LNCaP clone FGC (cell line): Measurements from ENCODE around the gene C2CD5.

Source experiments
- DNase-seq: peaks from one replicate; pipeline ENCODE4 v3.0.0-alpha.2; 2011; ENCODE audit warnings: low read depth
- H3K4me3 ChIP-seq: 2 replicates; pipeline ENCODE4 v1.5.1; 2011; ENCODE audit warnings: mild to moderate bottlenecking, low read depth, low read length, control low read depth
- TF ChIP-seq, protein P1 (sequence below): IDR thresholded peaks from 2 replicates; pipeline ENCODE4 v1.5.1; 2012; ENCODE audit warnings: mild to moderate bottlenecking; ENCODE audit not compliant: control insufficient read depth, insufficient read depth; ENCODE audit errors: extremely low read depth

The C2CD5 gene, protein sequence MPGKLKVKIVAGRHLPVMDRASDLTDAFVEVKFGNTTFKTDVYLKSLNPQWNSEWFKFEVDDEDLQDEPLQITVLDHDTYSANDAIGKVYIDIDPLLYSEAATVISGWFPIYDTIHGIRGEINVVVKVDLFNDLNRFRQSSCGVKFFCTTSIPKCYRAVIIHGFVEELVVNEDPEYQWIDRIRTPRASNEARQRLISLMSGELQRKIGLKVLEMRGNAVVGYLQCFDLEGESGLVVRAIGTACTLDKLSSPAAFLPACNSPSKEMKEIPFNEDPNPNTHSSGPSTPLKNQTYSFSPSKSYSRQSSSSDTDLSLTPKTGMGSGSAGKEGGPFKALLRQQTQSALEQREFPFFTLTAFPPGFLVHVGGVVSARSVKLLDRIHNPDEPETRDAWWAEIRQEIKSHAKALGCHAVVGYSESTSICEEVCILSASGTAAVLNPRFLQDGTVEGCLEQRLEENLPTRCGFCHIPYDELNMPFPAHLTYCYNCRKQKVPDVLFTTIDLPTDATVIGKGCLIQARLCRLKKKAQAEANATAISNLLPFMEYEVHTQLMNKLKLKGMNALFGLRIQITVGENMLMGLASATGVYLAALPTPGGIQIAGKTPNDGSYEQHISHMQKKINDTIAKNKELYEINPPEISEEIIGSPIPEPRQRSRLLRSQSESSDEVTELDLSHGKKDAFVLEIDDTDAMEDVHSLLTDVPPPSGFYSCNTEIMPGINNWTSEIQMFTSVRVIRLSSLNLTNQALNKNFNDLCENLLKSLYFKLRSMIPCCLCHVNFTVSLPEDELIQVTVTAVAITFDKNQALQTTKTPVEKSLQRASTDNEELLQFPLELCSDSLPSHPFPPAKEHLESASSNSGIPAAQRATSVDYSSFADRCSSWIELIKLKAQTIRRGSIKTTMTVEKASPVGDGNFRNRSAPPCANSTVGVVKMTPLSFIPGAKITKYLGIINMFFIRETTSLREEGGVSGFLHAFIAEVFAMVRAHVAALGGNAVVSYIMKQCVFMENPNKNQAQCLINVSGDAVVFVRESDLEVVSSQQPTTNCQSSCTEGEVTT

DNA sequence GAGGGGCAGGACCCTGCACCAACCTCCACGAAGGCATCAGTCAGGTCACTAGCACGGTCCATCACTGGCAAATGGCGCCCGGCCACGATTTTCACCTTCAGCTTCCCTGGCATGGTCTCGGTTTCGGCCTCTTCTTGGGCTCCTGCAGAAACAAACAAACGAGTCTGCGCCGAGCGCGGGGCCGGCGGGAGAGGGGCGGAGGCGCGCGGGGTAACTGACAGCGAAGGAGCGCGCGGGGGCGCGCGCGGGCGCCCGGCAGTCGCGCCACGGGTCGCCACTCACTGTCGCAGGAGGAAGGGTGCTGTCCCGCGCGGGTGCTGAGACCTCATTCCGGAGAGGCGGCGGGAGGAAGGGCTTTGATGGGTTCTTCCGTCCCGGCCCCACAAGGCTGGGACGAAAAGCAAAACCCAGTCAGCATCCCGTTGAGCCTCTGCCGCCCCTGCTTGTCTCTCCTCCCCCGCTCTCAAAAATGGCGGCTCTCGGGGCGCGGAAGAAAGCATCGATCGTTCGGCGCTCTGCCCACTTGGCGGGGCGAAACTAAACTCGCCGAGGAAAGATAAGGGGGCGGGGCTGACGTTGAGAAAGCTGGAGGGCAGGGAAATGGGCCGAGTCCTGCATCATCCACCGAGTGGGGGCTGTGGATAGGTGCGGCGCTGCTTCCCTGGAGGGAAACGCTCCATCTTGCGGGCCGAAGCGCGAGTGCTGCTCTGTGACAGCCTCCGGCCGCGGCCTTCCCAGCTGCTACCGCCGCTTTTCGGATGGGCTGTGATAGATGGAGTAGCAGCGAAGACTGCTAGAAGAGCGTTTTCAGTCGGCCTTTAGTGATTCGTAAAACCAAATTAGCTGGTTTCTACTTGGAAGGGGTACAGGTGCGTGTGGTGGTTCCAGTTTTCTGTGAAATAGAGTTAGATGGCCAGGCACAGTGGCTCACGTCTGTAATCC is at the start of gene C2CD5:
TSS of gene C2CD5 (minus strand) at position 505 of the 942 bp plus-strand sequence. CDS start at position 113, 392 bp downstream.
- H3K4me3 ChIP-seq, result peak within 1 kb of the TSS; percentile 84
- DNase-seq, result peak; percentile 95
- TF ChIP-seq, protein P1, sequence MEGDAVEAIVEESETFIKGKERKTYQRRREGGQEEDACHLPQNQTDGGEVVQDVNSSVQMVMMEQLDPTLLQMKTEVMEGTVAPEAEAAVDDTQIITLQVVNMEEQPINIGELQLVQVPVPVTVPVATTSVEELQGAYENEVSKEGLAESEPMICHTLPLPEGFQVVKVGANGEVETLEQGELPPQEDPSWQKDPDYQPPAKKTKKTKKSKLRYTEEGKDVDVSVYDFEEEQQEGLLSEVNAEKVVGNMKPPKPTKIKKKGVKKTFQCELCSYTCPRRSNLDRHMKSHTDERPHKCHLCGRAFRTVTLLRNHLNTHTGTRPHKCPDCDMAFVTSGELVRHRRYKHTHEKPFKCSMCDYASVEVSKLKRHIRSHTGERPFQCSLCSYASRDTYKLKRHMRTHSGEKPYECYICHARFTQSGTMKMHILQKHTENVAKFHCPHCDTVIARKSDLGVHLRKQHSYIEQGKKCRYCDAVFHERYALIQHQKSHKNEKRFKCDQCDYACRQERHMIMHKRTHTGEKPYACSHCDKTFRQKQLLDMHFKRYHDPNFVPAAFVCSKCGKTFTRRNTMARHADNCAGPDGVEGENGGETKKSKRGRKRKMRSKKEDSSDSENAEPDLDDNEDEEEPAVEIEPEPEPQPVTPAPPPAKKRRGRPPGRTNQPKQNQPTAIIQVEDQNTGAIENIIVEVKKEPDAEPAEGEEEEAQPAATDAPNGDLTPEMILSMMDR, result peak; percentile 40

DNA sequence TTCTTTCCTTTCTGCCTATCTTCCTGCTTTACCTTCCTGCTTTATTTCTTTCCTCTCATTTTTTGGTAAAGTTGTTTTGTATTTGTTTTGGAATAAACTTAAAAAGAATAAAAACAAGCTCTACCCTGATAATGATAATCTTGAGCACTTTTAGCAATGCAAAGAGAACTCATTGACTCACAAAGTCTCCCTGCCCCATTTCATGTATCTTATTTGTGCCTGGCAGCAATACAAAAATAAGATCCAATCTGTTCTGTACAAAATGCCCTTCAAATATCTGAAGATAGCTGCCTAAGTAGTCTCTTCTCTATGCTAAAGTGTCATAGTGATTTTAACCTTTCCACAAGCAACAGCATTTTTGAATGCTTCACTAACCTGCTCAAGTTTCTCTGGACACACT is 49.5 kb upstream of the C2CD5 start:
- TF ChIP-seq, protein P1, result no peak
- DNase-seq, result no peak
- H3K4me3 ChIP-seq, result no peak overlapping the region

DNA sequence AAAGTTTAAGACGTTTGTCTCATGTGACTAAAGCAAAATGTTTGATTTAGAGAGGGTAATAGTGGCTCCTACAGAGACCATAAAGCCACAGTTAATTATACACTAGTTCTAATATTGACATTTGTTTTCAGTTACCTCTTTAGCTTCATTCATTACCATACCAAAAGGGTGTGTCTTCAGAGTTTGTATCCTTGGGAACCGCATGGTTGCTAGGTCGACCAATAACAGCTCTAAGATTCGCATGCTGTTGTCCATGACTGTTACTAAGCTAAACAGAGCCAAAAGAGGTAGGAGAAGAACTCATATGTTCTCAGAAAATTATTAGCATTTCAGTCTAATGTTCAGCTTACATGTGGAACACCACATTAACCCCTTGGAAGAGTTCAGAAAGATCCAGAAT is 44.5 kb upstream of the C2CD5 start:
- no peak for DNase-seq
- TF ChIP-seq, protein P1, result no peak

DNA sequence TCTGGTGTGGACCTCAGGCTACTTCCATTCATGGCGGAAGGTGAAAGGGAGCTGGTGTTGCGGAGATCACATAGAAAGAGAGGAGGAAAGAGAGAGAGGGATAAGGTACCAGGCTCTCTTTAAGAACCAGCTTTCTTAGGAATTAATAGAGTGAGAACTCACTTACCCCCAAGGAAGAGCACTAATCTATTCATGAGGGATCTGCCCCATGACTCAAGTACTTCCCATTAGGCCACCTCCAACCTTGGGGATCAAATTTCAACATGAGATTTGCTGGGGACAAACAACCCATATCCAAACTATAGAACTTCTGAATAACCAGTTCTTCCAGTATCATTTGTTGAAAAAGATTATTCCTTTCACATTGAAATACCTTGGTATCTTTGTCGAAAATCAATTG is 34.0 kb upstream of the C2CD5 start:
- no peak for DNase-seq
- no peak overlapping the region for H3K4me3 ChIP-seq
- TF ChIP-seq, protein P1, result no peak

More for the DNA sequence above, 44.5 kb upstream of the C2CD5 start:
- no peak overlapping the region for H3K4me3 ChIP-seq

DNA sequence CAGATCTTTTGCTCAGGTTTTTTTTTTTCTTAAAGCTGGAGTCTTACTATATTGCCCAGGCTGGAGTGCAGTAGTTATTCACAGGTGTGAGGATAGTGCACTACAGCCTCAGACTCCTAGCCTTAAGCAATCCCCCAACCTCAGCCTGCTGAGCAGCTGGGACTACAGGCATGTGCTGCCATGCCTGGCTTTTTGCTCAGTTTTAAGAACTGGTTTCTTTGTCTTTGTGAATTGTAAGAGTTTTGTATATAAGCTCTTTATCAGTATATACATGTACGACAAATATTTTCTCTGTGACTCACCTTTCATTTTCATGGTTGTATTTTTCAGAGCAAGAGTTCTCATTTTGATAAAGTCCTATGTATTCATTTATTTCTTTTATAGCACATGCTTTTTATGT is 33.3 kb upstream of the C2CD5 start:
- H3K4me3 ChIP-seq, result no peak overlapping the region
- TF ChIP-seq, protein P1, result no peak

DNA sequence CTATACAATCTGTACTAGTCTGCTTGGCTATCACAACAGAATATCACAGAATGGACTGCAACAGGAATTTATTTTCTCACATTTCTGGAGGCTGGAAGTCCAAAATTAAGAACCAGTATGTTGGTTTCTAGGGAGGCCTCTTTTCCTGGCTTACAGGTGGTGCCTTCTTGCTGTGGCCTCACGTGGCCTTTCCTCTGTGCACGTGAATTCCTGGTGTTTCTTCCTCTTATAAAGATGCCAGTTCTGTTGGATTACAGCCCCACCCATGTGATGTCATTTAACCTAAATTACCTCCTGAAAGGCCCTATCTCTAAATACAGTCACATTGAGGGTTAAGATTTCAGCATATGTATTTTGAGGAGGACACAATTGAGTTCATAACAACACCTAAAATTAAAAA is 32.1 kb upstream of the C2CD5 start:
- no peak overlapping the region for H3K4me3 ChIP-seq
- TF ChIP-seq, protein P1, result no peak
- DNase-seq, result no peak

More for the DNA sequence above, 33.3 kb upstream of the C2CD5 start:
- DNase-seq, result no peak
